ENCODE measurements around the gene ZNHIT1.
A peak's percentile ranks its signal among the peaks of the same experiment; 100 is the strongest.
"Not testable (repeated sequence)": the region's sequence is repeated elsewhere in the genome, so short reads cannot be mapped to it uniquely, and the experiment has no call there.

ZNHIT1 gene

GRCh38 chr7:101243646-101244374, 25.8 kb downstream of the ZNHIT1 start:
- DNase-seq, result no peak

GRCh38 chr7:101244375-101245146, 26.6 kb downstream of the ZNHIT1 start, which contains the start of gene FIS1:
FIS1 (minus strand) TSS chr7:101245081; CDS start chr7:101245004, 77 bp downstream.
- peak; percentile 97 for DNase-seq

- DNase-seq, result no peak
Observed at GRCh38 chr7:101245147-101245668, 27.2 kb downstream of the ZNHIT1 start.

- DNase-seq, result no peak
Observed at GRCh38 chr7:101248276-101248675, 30.3 kb downstream of the ZNHIT1 start.

- no peak for DNase-seq
Observed at GRCh38 chr7:101250324-101250723, 32.4 kb downstream of the ZNHIT1 start.

GRCh38 chr7:101251871-101252659, 34.1 kb downstream of the ZNHIT1 start:
- DNase-seq, result peak; percentile 100

- DNase-seq, result not testable (repeated sequence)
Observed at GRCh38 chr7:101253199-101253598, 35.2 kb downstream of the ZNHIT1 start.

GRCh38 chr7:101255796-101256195, 37.8 kb downstream of the ZNHIT1 start:
- no peak for DNase-seq

GRCh38 chr7:101258243-101258731, 40.3 kb downstream of the ZNHIT1 start:
- no peak for DNase-seq

GRCh38 chr7:101264102-101264706, 46.2 kb downstream of the ZNHIT1 start:
- DNase-seq, result not testable (repeated sequence)

- no peak for DNase-seq
Observed at GRCh38 chr7:101265622-101266516, 47.9 kb downstream of the ZNHIT1 start.

- DNase-seq, result no peak
Observed at GRCh38 chr7:101269664-101270063, 51.7 kb downstream of the ZNHIT1 start.

- no peak for DNase-seq
Observed at GRCh38 chr7:101271021-101271420, 53.1 kb downstream of the ZNHIT1 start.

GRCh38 chr7:101273206-101273605, 55.2 kb downstream of the ZNHIT1 start:
- no peak for DNase-seq
